GM12878 (cell line): ENCODE data around the gene OPCML. TPM values are rescaled to one million over a fixed set of nuclear protein-coding genes. Genes with fewer than 3 reads are reported as not detected.

Experiments
- ATAC-seq: fragments of 200-7000 bp; cut with Tn5 transposase; 3 replicates; pipeline ENCODE4 v1.9.1; 2020; ENCODE audit warnings: mild to moderate bottlenecking, moderate library complexity
- BruUV-seq: library from RNA; stranded (reverse); fragments of 400-500 nt; replicated peaks from 2 replicates; lab custom pipeline; 2021; lab: Mats Ljungman, UMichigan
- CTCF ChIA-PET: fragments of 300-600 bp; sonication (Branson Sonifier 250); formaldehyde crosslinking; extraction: SDS; loops from one replicate; lab custom pipeline; 2021; ENCODE audit warnings: inconsistent platforms; lab: Yijun Ruan, JAX
- POLR2A ChIA-PET: fragments of 350-600 bp; formaldehyde crosslinking; extraction: SDS; loops from one replicate; lab custom pipeline; 2021; ENCODE audit warnings: inconsistent platforms; lab: Charles Lee
- RAD21 ChIA-PET: fragments of 300-600 bp; sonication (Branson Sonifier 250); formaldehyde crosslinking; loops from one replicate; lab custom pipeline; 2023; ENCODE audit warnings: antibody characterized with exemption; ENCODE audit not compliant: unreplicated experiment; lab: Charles Lee
- SMC1A ChIA-PET: fragments of 300-600 bp; sonication (Branson Sonifier 250); formaldehyde crosslinking; loops from one replicate; lab custom pipeline; 2023; ENCODE audit not compliant: unreplicated experiment, uncharacterized antibody; lab: Charles Lee
- DNase-seq: peaks from one replicate; pipeline ENCODE4 v3.0.0-alpha.2; 2011; ENCODE audit warnings: low read depth, low spot score
- FAIRE-seq: peaks from 3 replicates; lab custom pipeline; 2011; peaks lifted over from hg19 to GRCh38; lab: Jason Lieb, UNC
- H2AFZ ChIP-seq: 2 replicates; pipeline ENCODE4 v1.6.0; 2011; ENCODE audit warnings: low read depth, low read length, control low read depth; ENCODE audit not compliant: control insufficient read depth
- H3K27ac ChIP-seq: 2 replicates; pipeline ENCODE4 v1.5.1; 2011; ENCODE audit warnings: control low read depth; ENCODE audit not compliant: control insufficient read depth, insufficient read depth
- H3K27me3 ChIP-seq, 2 experiments: replicated peaks in 1 of 2; 2 replicates each; pipeline versions ENCODE4 v1.6.0 to v1.6.1; 2011; ENCODE audit warnings: low read length in 1 of 2; ENCODE audit not compliant: control insufficient read depth in 2 of 2, insufficient read depth in 2 of 2
- H3K36me3 ChIP-seq, 2 experiments: 2 replicates each; pipeline ENCODE4 v1.5.1; 2011; ENCODE audit warnings: low read length in 1 of 2; ENCODE audit not compliant: control insufficient read depth in 2 of 2, insufficient read depth in 2 of 2
- H3K4me1 ChIP-seq: 2 replicates; pipeline ENCODE4 v1.6.1; 2011; ENCODE audit warnings: mild to moderate bottlenecking, low read length, moderate library complexity, mixed read lengths; ENCODE audit not compliant: control insufficient read depth, insufficient read depth
- H3K4me2 ChIP-seq: 2 replicates; pipeline ENCODE4 v1.6.0; 2011; ENCODE audit warnings: control low read depth; ENCODE audit not compliant: control insufficient read depth, insufficient read depth
- H3K4me3 ChIP-seq: fragments of 200-600 bp; sonication (generic); 2 replicates; pipeline ENCODE4 v1.5.1; 2016
- H3K79me2 ChIP-seq: 2 replicates; pipeline ENCODE4 v1.6.0; 2011; ENCODE audit warnings: low read length; ENCODE audit not compliant: control insufficient read depth, insufficient read depth
- H3K9ac ChIP-seq: 2 replicates; pipeline ENCODE4 v1.8.0; 2011; ENCODE audit warnings: low read length, control low read depth, mixed read lengths; ENCODE audit not compliant: control insufficient read depth, insufficient read depth
- H3K9me3 ChIP-seq: replicated peaks from 3 replicates; pipeline ENCODE4 v1.5.1; 2011; ENCODE audit warnings: mild to moderate bottlenecking, low read length; ENCODE audit not compliant: control insufficient read depth, insufficient read depth
- H4K20me1 ChIP-seq: 2 replicates; pipeline ENCODE4 v1.6.0; 2011; ENCODE audit not compliant: control insufficient read depth, insufficient read depth
- BMI1 ChIP-seq: fragments of 450-650 bp; IDR thresholded peaks from 2 replicates; pipeline ENCODE4 v1.6.1; 2016; ENCODE audit warnings: mild to moderate bottlenecking, moderate library complexity, borderline replicate concordance
- CBX3 ChIP-seq: fragments of 200-600 bp; sonication (generic); IDR thresholded peaks from 2 replicates; pipeline ENCODE4 v1.6.1; 2016; ENCODE audit warnings: low read depth, borderline replicate concordance
- CHD2 ChIP-seq: IDR thresholded peaks from 2 replicates; pipeline ENCODE4 v1.6.1; 2011; ENCODE audit warnings: low read depth, low read length, improper control_type of control experiment, borderline replicate concordance
- CTCF ChIP-seq, 3 experiments: IDR thresholded peaks in 2 of 3; conservative IDR thresholded peaks in 1 of 3; 2 replicates each; pipeline ENCODE4 v1.5.1; 2011; ENCODE audit warnings: low read depth in 3 of 3, low read length in 3 of 3, mild to moderate bottlenecking in 3 of 3, control low read depth in 2 of 3, moderate library complexity in 2 of 3, inconsistent platforms in 1 of 3, mixed read lengths in 1 of 3; ENCODE audit not compliant: control insufficient read depth in 2 of 3, insufficient read depth in 1 of 3; ENCODE audit errors: extremely low read depth in 1 of 3
- DPF2 ChIP-seq: fragments of 450-650 bp; IDR thresholded peaks from 2 replicates; pipeline ENCODE4 v1.6.1; 2017; ENCODE audit warnings: mild to moderate bottlenecking
- E2F8 ChIP-seq: fragments of 450-650 bp; IDR thresholded peaks from 2 replicates; pipeline ENCODE4 v1.6.1; 2018; ENCODE audit warnings: mild to moderate bottlenecking, low read depth, moderate library complexity; ENCODE audit not compliant: partially characterized antibody
- EED ChIP-seq: sonication (generic); IDR thresholded peaks from 2 replicates; pipeline ENCODE4 v1.6.1; 2016; ENCODE audit warnings: antibody characterized with exemption, low read depth
- EP300 ChIP-seq, 2 experiments: fragments of 150-350 bp in 1 of 2; IDR thresholded peaks; 2 replicates each; pipeline ENCODE4 v1.6.1; 2011 to 2012; ENCODE audit warnings: low read depth in 2 of 2, low read length in 2 of 2, borderline replicate concordance in 1 of 2, improper control_type of control experiment in 1 of 2, inconsistent platforms in 1 of 2; ENCODE audit not compliant: control insufficient read depth in 1 of 2
- ESRRA ChIP-seq: IDR thresholded peaks from 2 replicates; pipeline ENCODE4 v1.6.1; 2012; ENCODE audit warnings: mild to moderate bottlenecking, low read length, improper control_type of control experiment
- IRF4 ChIP-seq: IDR thresholded peaks from 2 replicates; pipeline ENCODE4 v1.6.1; 2011; ENCODE audit warnings: low read depth, low read length
- POU2F2 ChIP-seq: IDR thresholded peaks from 3 replicates; pipeline ENCODE4 v1.6.1; 2011; ENCODE audit warnings: low read depth, mild to moderate bottlenecking, low read length, borderline replicate concordance
- RUNX3 ChIP-seq: IDR thresholded peaks from 2 replicates; pipeline ENCODE4 v1.6.1; 2012; ENCODE audit warnings: low read length, inconsistent platforms
- SMAD5 ChIP-seq: IDR thresholded peaks from 2 replicates; pipeline ENCODE4 v1.6.1; 2016; ENCODE audit warnings: antibody characterized with exemption, low read depth
- STAT3 ChIP-seq: IDR thresholded peaks from 2 replicates; pipeline ENCODE4 v1.6.1; 2011; ENCODE audit warnings: low read depth, low read length, improper control_type of control experiment
- TCF7 ChIP-seq: IDR thresholded peaks from 2 replicates; pipeline ENCODE4 v1.6.1; 2014; ENCODE audit warnings: antibody characterized with exemption, borderline replicate concordance
- YY1 ChIP-seq: IDR thresholded peaks from 2 replicates; pipeline ENCODE4 v1.6.1; 2011; ENCODE audit warnings: low read depth, mild to moderate bottlenecking, low read length
- ZSCAN29 ChIP-seq: fragments of 450-650 bp; IDR thresholded peaks from 2 replicates; pipeline ENCODE4 v1.6.1; 2017; ENCODE audit warnings: mild to moderate bottlenecking, moderate library complexity
- WGBS: methylation state at CpG from one replicate; pipeline ENCODE4 v1.1.6; 2016; ENCODE audit warnings: low lambda C conversion rate; ENCODE audit not compliant: insufficient replicate concordance, insufficient coverage; ENCODE audit errors: missing lambda C conversion rate; 5-methylcytosine and 5-hydroxymethylcytosine counted together
- in situ Hi-C: fragments of 300-500 bp; cut with MboI; formaldehyde crosslinking; loops from 9 replicates; pipeline ENCODE4 v1.14.3; 2018; ENCODE audit warnings: mixed read lengths
- intact Hi-C: fragments of 100-400 bp; cut with micrococcal nuclease; formaldehyde crosslinking; loops from one replicate; pipeline ENCODE4 v1.14.2; 2022; ENCODE audit not compliant: unreplicated experiment
- polyA plus RNA-seq, 11 experiments: library from polyadenylated mRNA; depleted of rRNA in 4 of 11; unstranded in 6 of 11; stranded (reverse) in 5 of 11; fragments of >200 nt; fragmentation: Nextera tagmentation in 4 of 11; fragmentation: Illumina TruSeq in 1 of 11; extraction: Ambion mirVana in 4 of 11; extraction: Trizol in 1 of 11; gene quantifications; 1 replicate in 1 of 11; 2 replicates in 10 of 11; pipeline versions ENCODE4 v1.2.1 to v1.2.3, GENCODE V29; 2011 to 2016; ENCODE audit warnings: inconsistent platforms in 2 of 11, missing spikeins in 2 of 11, low read depth in 1 of 11
- total RNA-seq, 4 experiments: library from RNA; depleted of rRNA in 3 of 4; stranded (reverse); fragments of >200 nt in 3 of 4; fragmentation: Illumina TruSeq in 1 of 4; extraction: Trizol in 1 of 4; gene quantifications; 2 replicates each; pipeline versions ENCODE4 v1.2.1 to v1.2.3, GENCODE V29; 2013 to 2021
- TF ChIP-seq, protein P1 (sequence below): fragments of 450-650 bp; IDR thresholded peaks from 2 replicates; pipeline ENCODE4 v1.6.1; 2017; ENCODE audit warnings: mild to moderate bottlenecking, low read depth, inconsistent platforms; ENCODE audit not compliant: poor library complexity, severe bottlenecking
- TF ChIP-seq, protein P2 (sequence below): IDR thresholded peaks from 2 replicates; pipeline ENCODE4 v1.6.1; 2011; ENCODE audit warnings: low read depth, low read length, improper control_type of control experiment, borderline replicate concordance

The OPCML gene
- total and polyA plus RNA-seq, 10 of the 15 experiments (the other 5 are each of a cell fraction or from before 2014, with no cell fraction given) = 0.84 TPM; not detected in 9

- Histone ChIP-seq H3K4me1 (no peaks in the 10 kb centered on the region), H3K9ac (no peak overlapping the region), H3K79me2 (no peaks in the 10 kb centered on the region), H3K27ac (no peak overlapping the region), H3K4me2 (no peak overlapping the region), H2AFZ (no peak overlapping the region), H3K36me3 (no peaks in the 10 kb centered on the region), H4K20me1 (no peaks in the 10 kb centered on the region), H3K27me3 (no peaks in the 10 kb centered on the region; a peak in 2 of 4 replicates), H3K9me3 (no peaks in the 10 kb centered on the region), H3K4me3 (no peak overlapping the region)
- intact Hi-C loops (no loop called here), in situ Hi-C loops (no loop called here)
- TF ChIP-seq DPF2 = no peak
- no peak for TF ChIP-seq E2F8
- TF ChIP-seq BMI1 = no peak
- no peak for TF ChIP-seq SMAD5
- TF ChIP-seq STAT3 = no peak
- TF ChIP-seq EP300 (IDR thresholded peaks at IDR 0.05; ENCODE audit: borderline replicate concordance in 1 of 2, control insufficient read depth in 1 of 2, low read depth in 2 of 2, low read length in 2 of 2) = no peak
- no peak for TF ChIP-seq ESRRA
- TF ChIP-seq TCF7 = no peak
- no peak for TF ChIP-seq CBX3
- TF ChIP-seq, protein P1, sequence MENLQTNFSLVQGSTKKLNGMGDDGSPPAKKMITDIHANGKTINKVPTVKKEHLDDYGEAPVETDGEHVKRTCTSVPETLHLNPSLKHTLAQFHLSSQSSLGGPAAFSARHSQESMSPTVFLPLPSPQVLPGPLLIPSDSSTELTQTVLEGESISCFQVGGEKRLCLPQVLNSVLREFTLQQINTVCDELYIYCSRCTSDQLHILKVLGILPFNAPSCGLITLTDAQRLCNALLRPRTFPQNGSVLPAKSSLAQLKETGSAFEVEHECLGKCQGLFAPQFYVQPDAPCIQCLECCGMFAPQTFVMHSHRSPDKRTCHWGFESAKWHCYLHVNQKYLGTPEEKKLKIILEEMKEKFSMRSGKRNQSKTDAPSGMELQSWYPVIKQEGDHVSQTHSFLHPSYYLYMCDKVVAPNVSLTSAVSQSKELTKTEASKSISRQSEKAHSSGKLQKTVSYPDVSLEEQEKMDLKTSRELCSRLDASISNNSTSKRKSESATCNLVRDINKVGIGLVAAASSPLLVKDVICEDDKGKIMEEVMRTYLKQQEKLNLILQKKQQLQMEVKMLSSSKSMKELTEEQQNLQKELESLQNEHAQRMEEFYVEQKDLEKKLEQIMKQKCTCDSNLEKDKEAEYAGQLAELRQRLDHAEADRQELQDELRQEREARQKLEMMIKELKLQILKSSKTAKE = no peak
- no peak for TF ChIP-seq YY1
- no peak for TF ChIP-seq CHD2
- no peak for TF ChIP-seq POU2F2
- TF ChIP-seq, protein P2, sequence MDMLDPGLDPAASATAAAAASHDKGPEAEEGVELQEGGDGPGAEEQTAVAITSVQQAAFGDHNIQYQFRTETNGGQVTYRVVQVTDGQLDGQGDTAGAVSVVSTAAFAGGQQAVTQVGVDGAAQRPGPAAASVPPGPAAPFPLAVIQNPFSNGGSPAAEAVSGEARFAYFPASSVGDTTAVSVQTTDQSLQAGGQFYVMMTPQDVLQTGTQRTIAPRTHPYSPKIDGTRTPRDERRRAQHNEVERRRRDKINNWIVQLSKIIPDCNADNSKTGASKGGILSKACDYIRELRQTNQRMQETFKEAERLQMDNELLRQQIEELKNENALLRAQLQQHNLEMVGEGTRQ = no peak
- TF ChIP-seq IRF4 = no peak
- TF ChIP-seq RUNX3 = no peak
- no peak for TF ChIP-seq ZSCAN29
- TF ChIP-seq CTCF (IDR thresholded peaks at IDR 0.05 in 2 of 3, conservative IDR thresholded peaks at IDR 0.05 in 1 of 3; ENCODE audit: control insufficient read depth in 2 of 3, extremely low read depth in 1 of 3, insufficient read depth in 1 of 3, low read depth in 3 of 3, low read length in 3 of 3) = no peak
- no peak for TF ChIP-seq EED
- POLR2A ChIA-PET = no interaction called here
- RAD21 ChIA-PET = no interaction called here
- DNase-seq = no peak
- SMC1A ChIA-PET = no interaction called here
- BruUV-seq = no TSS peak
- CTCF ChIA-PET = interaction anchor here (1.1 kb wide), 1 partner anchor 38 kb away, joined by 3 read pairs; no protein-coding TSS in a partner anchor
- FAIRE-seq = no peak
- ATAC-seq = no peak
- WGBS = 36% methylated on average over 1 of the region's 1 CpG
These were observed 1084.5 kb downstream of the OPCML start for GRCh38 chr11:132447761-132448160.
